Posterior vena cava (tissue), 2 donors: ENCODE measurements around the gene STK38L. TPM values are rescaled to one million over a fixed set of nuclear protein-coding genes. Genes with fewer than 3 reads are reported as not detected.

Experiments used
- DNase-seq: peaks from one replicate; pipeline ENCODE4 v3.0.0-alpha.2; 2020; ENCODE audit warnings: low spot score
- intact Hi-C, 2 donors: fragments of 100-400 bp; cut with DNase I; formaldehyde crosslinking; loops; one replicate each; pipeline versions ENCODE4 v1.14.1 to v1.14.2; 2022 to 2023
- total RNA-seq, 2 donors: library from RNA; stranded (reverse); fragmentation: NEBNext Ultra II Directional; extraction: Animal tissue kit (Norgen Biotek cat#: 25700); gene quantifications; one replicate each; pipeline ENCODE4 v1.2.1, GENCODE V29; 2021
- donor health status: DM: yes; HTN: yes; CAD: no.
- donor health status: DM: yes; HTN: yes; CAD: no.

Gene STK38L
- total RNA-seq, 2 donors from 2014 or later = 93.3 to 221 TPM

GRCh38 chr12:27270148-27270547 is 26.1 kb downstream of the STK38L start:
- intact Hi-C loops = no loop called here
- DNase-seq = no peak

- DNase-seq = no peak
- intact Hi-C loops = no loop called here
Observed at GRCh38 chr12:27271206-27271605, 27.1 kb downstream of the STK38L start.

GRCh38 chr12:27272373-27273028 is 28.4 kb downstream of the STK38L start:
- intact Hi-C loops = no loop called here
- no peak for DNase-seq

- DNase-seq = no peak
- intact Hi-C loops = no loop called here
Observed at GRCh38 chr12:27273114-27273513, 29.0 kb downstream of the STK38L start.

- intact Hi-C loops = no loop called here
- no peak for DNase-seq
Observed at GRCh38 chr12:27274706-27275105, 30.6 kb downstream of the STK38L start.

GRCh38 chr12:27276275-27276674 is 32.2 kb downstream of the STK38L start:
- intact Hi-C loops = no loop called here
- DNase-seq = no peak

GRCh38 chr12:27277846-27278260 is 33.8 kb downstream of the STK38L start:
- intact Hi-C loops = no loop called here
- DNase-seq = no peak

GRCh38 chr12:27279826-27280225 is 35.7 kb downstream of the STK38L start:
- no peak for DNase-seq
- intact Hi-C loops = loop anchor here in 1 of 2 donors (10.0 kb wide), 1 partner anchor 105 kb away; no protein-coding TSS in a partner anchor

GRCh38 chr12:27280412-27280811 is 36.3 kb downstream of the STK38L start:
- DNase-seq = no peak

GRCh38 chr12:27282754-27283153 is 38.7 kb downstream of the STK38L start:
- intact Hi-C loops = loop anchor here in 1 of 2 donors (10.0 kb wide), 1 partner anchor 108 kb away; no protein-coding TSS in a partner anchor
- DNase-seq = no peak

More at GRCh38 chr12:27280412-27280811, 36.3 kb downstream of the STK38L start:
- intact Hi-C loops = loop anchor here in 1 of 2 donors (10.0 kb wide), 1 partner anchor 106 kb away; no protein-coding TSS in a partner anchor

- no peak for DNase-seq
- intact Hi-C loops = loop anchor here in 1 of 2 donors (10.0 kb wide), 1 partner anchor 109 kb away; no protein-coding TSS in a partner anchor
Observed at GRCh38 chr12:27284021-27284420, 39.9 kb downstream of the STK38L start.

GRCh38 chr12:27284751-27285150 is 40.7 kb downstream of the STK38L start:
- intact Hi-C loops = loop anchor here in 1 of 2 donors (10.0 kb wide), 1 partner anchor 110 kb away; no protein-coding TSS in a partner anchor
- no peak for DNase-seq

- intact Hi-C loops = loop anchor here in 1 of 2 donors (10.0 kb wide), 1 partner anchor 111 kb away; no protein-coding TSS in a partner anchor
- no peak for DNase-seq
Observed at GRCh38 chr12:27285403-27285802, 41.3 kb downstream of the STK38L start.

- no peak for DNase-seq
Observed at GRCh38 chr12:27289414-27289813, 45.3 kb downstream of the STK38L start.

GRCh38 chr12:27290501-27291168 is 46.5 kb downstream of the STK38L start:
- intact Hi-C loops = loop anchor here in 1 of 2 donors (5.0 kb wide), 1 partner anchor 38 kb away; no protein-coding TSS in a partner anchor

More at GRCh38 chr12:27289414-27289813, 45.3 kb downstream of the STK38L start:
- intact Hi-C loops = loop anchor here in 1 of 2 donors (10.0 kb wide), 1 partner anchor 115 kb away; no protein-coding TSS in a partner anchor

GRCh38 chr12:27291862-27292261 is 47.8 kb downstream of the STK38L start:
- DNase-seq = no peak
- intact Hi-C loops = loop anchor here in 1 of 2 donors (5.0 kb wide), 1 partner anchor 40 kb away; no protein-coding TSS in a partner anchor

More at GRCh38 chr12:27290501-27291168, 46.5 kb downstream of the STK38L start:
- DNase-seq = no peak

GRCh38 chr12:27292718-27293117 is 48.6 kb downstream of the STK38L start:
- intact Hi-C loops = loop anchor here in 1 of 2 donors (5.0 kb wide), 1 partner anchor 40 kb away; no protein-coding TSS in a partner anchor
- DNase-seq = no peak

- intact Hi-C loops = loop anchor here in 1 of 2 donors (5.0 kb wide), 1 partner anchor 41 kb away; no protein-coding TSS in a partner anchor
- no peak for DNase-seq
Observed at GRCh38 chr12:27293463-27293862, 49.4 kb downstream of the STK38L start.

GRCh38 chr12:27296674-27297073 is 52.6 kb downstream of the STK38L start:
- intact Hi-C loops = no loop called here
- DNase-seq = no peak

- intact Hi-C loops = no loop called here
- DNase-seq = no peak
Observed at GRCh38 chr12:27297566-27297965, 53.5 kb downstream of the STK38L start.
